ENCODE data around the gene FGF3.

DNA sequence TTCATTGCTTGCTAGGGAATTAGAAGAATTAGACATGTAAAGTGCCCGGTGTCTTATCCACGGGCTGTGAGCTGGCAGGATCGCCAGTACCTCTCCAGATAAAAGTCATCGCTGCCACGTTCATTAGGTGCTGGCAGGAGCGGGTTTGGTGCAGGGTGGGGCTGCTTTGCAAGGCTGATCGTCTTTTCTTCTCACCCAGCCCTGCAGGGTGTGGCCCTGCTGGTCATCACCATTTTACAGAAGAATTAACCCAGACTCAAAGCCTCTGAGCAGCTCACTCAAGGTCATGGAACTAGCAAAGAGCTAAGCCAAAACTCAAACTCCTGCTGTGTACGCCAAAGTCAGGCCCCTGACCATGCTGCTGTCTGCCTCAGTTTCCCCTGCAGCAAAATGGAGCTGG is 38.0 kb downstream of the FGF3 start:
- TF ChIP-seq POLR2AphosphoS5 (IDR thresholded peaks at IDR 0.05; ENCODE audit: low read depth, low read length) (no peak), TAF1 (IDR thresholded peaks at IDR 0.05; ENCODE audit: borderline replicate concordance, insufficient read depth, low read length) (no peak), SIN3A (IDR thresholded peaks at IDR 0.05; ENCODE audit: borderline replicate concordance, insufficient read depth, low read length) (no peak), FOXP2 (optimal IDR thresholded peaks at IDR 0.05; ENCODE audit: borderline replicate concordance, extremely low read depth, extremely low read length, insufficient read depth) (no peak)
- TF ChIP-seq, protein P1, sequence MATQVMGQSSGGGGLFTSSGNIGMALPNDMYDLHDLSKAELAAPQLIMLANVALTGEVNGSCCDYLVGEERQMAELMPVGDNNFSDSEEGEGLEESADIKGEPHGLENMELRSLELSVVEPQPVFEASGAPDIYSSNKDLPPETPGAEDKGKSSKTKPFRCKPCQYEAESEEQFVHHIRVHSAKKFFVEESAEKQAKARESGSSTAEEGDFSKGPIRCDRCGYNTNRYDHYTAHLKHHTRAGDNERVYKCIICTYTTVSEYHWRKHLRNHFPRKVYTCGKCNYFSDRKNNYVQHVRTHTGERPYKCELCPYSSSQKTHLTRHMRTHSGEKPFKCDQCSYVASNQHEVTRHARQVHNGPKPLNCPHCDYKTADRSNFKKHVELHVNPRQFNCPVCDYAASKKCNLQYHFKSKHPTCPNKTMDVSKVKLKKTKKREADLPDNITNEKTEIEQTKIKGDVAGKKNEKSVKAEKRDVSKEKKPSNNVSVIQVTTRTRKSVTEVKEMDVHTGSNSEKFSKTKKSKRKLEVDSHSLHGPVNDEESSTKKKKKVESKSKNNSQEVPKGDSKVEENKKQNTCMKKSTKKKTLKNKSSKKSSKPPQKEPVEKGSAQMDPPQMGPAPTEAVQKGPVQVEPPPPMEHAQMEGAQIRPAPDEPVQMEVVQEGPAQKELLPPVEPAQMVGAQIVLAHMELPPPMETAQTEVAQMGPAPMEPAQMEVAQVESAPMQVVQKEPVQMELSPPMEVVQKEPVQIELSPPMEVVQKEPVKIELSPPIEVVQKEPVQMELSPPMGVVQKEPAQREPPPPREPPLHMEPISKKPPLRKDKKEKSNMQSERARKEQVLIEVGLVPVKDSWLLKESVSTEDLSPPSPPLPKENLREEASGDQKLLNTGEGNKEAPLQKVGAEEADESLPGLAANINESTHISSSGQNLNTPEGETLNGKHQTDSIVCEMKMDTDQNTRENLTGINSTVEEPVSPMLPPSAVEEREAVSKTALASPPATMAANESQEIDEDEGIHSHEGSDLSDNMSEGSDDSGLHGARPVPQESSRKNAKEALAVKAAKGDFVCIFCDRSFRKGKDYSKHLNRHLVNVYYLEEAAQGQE (IDR thresholded peaks at IDR 0.05; ENCODE audit: insufficient read depth in 1 of 2, low read depth in 2 of 2, low read length in 2 of 2) = no peak

All from PFSK-1 (cell line).